ENCODE measurements around the gene LRP2.

GRCh38 chr2:169139145-169139544, 223.2 kb downstream of the LRP2 start:
- TF ChIP-seq POLR2A (IDR thresholded peaks at IDR 0.05) (no peak), CTCF (IDR thresholded peaks at IDR 0.05) (no peak), EP300 (IDR thresholded peaks at IDR 0.05) (no peak)
